Osteoblast (primary cell): ENCODE results near the gene WDR86. TPM values are rescaled to one million over a fixed set of nuclear protein-coding genes. Genes with fewer than 3 reads are reported as not detected.

Experiments used
- DNase-seq: peaks from one replicate; pipeline ENCODE4 v3.0.0; 2011; ENCODE audit warnings: low spot score, mixed read lengths; ENCODE audit not compliant: insufficient read length; ENCODE audit errors: missing footprints
- H2AFZ ChIP-seq: 2 replicates; pipeline ENCODE4 v1.6.0; 2011; ENCODE audit warnings: mild to moderate bottlenecking, low read length
- H3K27ac ChIP-seq: 2 replicates; pipeline ENCODE4 v1.5.1; 2011; ENCODE audit warnings: mild to moderate bottlenecking, low read depth, low read length, moderate library complexity
- H3K27me3 ChIP-seq: 2 replicates; pipeline ENCODE4 v1.6.0; 2012; ENCODE audit warnings: mild to moderate bottlenecking, control low read depth, inconsistent platforms, low read length, moderate library complexity; ENCODE audit not compliant: insufficient read depth
- H3K36me3 ChIP-seq: 2 replicates; pipeline ENCODE4 v1.5.1; 2011; ENCODE audit warnings: mild to moderate bottlenecking, low read length, control low read depth, moderate library complexity; ENCODE audit not compliant: insufficient read depth
- H3K4me1 ChIP-seq: 2 replicates; pipeline ENCODE4 v1.5.1; 2011; ENCODE audit warnings: mild to moderate bottlenecking, low read length, control low read depth, moderate library complexity; ENCODE audit not compliant: insufficient read depth
- H3K4me2 ChIP-seq: 2 replicates; pipeline ENCODE4 v1.6.0; 2011; ENCODE audit warnings: mild to moderate bottlenecking, low read length; ENCODE audit not compliant: insufficient read depth
- H3K4me3 ChIP-seq: fragments of 200-600 bp; sonication (generic); 3 replicates; pipeline ENCODE4 v1.5.1; 2012; ENCODE audit warnings: mild to moderate bottlenecking, low read length, inconsistent platforms; ENCODE audit not compliant: insufficient read depth
- H3K79me2 ChIP-seq: 2 replicates; pipeline ENCODE4 v1.6.0; 2012; ENCODE audit warnings: mild to moderate bottlenecking, low read length, control low read depth, inconsistent platforms; ENCODE audit not compliant: insufficient read depth
- H3K9me3 ChIP-seq: 2 replicates; pipeline ENCODE4 v1.5.1; 2011; ENCODE audit warnings: low read depth, low read length, control low read depth
- H4K20me1 ChIP-seq: 2 replicates; pipeline ENCODE4 v1.6.0; 2012; ENCODE audit warnings: mild to moderate bottlenecking, low read length, control low read depth; ENCODE audit not compliant: insufficient read depth
- total RNA-seq: library from RNA; depleted of rRNA; stranded (reverse); fragments of >200 nt; gene quantifications from 2 replicates; pipeline ENCODE4 v1.2.3, GENCODE V29; 2012
- TF ChIP-seq, protein P1 (sequence below): IDR thresholded peaks from 2 replicates; pipeline ENCODE4 v1.5.1; 2011; ENCODE audit warnings: mild to moderate bottlenecking, low read depth, low read length, moderate library complexity; ENCODE audit errors: extremely low read depth

Gene WDR86
- total RNA-seq, 1 donor = 15.6 TPM

DNA sequence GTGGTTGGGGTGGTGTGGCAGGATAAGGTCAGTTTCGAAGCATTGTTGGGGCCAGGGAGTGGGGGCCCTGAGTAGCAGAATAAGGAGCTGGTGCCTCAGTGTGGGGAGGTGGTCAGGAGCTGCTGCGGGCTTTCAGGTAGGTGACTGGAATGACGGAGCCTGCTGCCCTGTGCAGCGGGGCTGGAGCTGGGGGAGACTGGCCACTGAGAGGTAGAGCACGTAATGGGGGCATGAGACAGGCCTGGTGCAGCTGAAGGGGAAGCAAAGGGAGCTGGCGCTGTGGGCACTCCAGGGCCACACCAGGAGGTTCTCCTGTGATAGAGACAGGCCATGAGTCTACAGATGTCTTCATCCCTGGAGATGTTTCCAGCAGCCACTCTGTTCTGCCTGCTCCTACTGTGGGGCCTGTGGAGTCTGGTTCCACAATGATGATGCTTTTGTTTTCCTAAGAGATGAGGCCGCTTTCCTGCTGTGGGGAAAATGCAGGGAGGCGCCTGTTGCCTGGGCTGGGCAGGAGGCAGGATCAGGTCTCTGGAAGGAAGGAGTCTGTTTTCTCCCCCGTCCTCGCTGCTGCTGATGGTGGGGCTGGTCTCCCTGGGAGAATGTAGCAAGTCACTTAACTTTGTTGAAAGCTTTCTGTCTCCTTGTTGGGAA is 37.1 kb downstream of the WDR86 start:
- H3K4me2 ChIP-seq = no peak overlapping the region
- no peaks in the 10 kb centered on the region for H3K27me3 ChIP-seq
- peak; percentile 85 for DNase-seq
- no peaks in the 10 kb centered on the region for H3K79me2 ChIP-seq
- peaks cover 36% of the 10 kb centered on the region for H3K36me3 ChIP-seq
- H3K27ac ChIP-seq = no peak overlapping the region
- TF ChIP-seq, protein P1, sequence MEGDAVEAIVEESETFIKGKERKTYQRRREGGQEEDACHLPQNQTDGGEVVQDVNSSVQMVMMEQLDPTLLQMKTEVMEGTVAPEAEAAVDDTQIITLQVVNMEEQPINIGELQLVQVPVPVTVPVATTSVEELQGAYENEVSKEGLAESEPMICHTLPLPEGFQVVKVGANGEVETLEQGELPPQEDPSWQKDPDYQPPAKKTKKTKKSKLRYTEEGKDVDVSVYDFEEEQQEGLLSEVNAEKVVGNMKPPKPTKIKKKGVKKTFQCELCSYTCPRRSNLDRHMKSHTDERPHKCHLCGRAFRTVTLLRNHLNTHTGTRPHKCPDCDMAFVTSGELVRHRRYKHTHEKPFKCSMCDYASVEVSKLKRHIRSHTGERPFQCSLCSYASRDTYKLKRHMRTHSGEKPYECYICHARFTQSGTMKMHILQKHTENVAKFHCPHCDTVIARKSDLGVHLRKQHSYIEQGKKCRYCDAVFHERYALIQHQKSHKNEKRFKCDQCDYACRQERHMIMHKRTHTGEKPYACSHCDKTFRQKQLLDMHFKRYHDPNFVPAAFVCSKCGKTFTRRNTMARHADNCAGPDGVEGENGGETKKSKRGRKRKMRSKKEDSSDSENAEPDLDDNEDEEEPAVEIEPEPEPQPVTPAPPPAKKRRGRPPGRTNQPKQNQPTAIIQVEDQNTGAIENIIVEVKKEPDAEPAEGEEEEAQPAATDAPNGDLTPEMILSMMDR = no peak
- no peak overlapping the region for H2AFZ ChIP-seq
- H3K4me3 ChIP-seq = no peak overlapping the region
- H3K4me1 ChIP-seq = peaks cover 3% of the 10 kb centered on the region
- no peaks in the 10 kb centered on the region for H3K9me3 ChIP-seq
- H4K20me1 ChIP-seq = no peaks in the 10 kb centered on the region

DNA sequence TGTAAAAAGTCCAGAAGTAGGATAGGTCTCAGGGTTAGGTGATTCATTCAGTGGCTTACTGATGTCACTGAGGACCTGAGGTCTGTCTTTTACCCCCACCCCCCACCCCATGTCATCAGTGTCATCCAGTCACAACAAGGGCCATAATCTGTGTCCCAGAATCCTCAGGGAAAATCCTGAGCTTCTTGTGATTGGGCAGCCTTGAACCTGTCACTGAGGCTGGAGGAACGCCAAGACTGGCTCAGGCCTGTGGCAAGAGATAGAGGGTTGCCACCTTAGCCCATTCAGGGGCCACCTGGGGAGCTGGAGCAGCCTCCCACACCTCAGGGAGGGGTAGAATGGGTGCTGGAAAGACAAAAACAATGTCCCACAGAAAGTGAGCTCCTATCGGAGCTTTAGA is 38.6 kb downstream of the WDR86 start:
- Histone ChIP-seq H3K4me2 (no peak overlapping the region), H2AFZ (no peak overlapping the region), H3K4me3 (no peak overlapping the region), H3K79me2 (no peaks in the 10 kb centered on the region), H3K4me1 (peaks cover 7% of the 10 kb centered on the region), H3K27ac (no peak overlapping the region), H4K20me1 (no peaks in the 10 kb centered on the region), H3K9me3 (no peaks in the 10 kb centered on the region), H3K36me3 (peaks cover 27% of the 10 kb centered on the region), H3K27me3 (no peaks in the 10 kb centered on the region)
- DNase-seq = no peak
- TF ChIP-seq, protein P1 = no peak

DNA sequence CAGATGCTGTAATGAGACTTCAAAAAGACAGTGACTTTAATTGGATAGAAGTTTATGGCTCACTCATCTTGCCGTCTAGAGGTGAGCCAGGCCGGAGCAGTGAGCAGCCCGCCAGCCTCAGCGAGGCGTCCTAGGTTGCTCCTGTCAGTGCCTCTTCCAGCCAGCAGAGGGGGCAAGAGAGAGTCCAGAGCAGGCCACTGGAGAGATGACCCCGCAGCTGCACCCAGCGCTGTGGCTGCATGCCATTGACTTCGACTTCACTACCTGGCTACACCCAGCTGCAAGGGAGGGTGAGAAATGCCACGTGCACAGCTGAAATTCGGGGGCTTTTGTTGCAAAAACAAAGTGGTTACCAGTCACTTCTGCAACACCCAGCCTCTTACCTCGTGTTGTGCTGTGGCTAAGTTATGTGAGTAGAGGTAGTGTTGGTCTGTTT is 41.7 kb downstream of the WDR86 start:
- Histone ChIP-seq H3K4me3 (no peak overlapping the region), H3K79me2 (no peaks in the 10 kb centered on the region), H3K4me1 (peaks cover 7% of the 10 kb centered on the region), H3K36me3 (peaks cover 21% of the 10 kb centered on the region), H3K27ac (no peak overlapping the region), H3K27me3 (no peaks in the 10 kb centered on the region), H4K20me1 (no peaks in the 10 kb centered on the region), H3K9me3 (no peaks in the 10 kb centered on the region), H2AFZ (no peak overlapping the region), H3K4me2 (no peak overlapping the region)
- TF ChIP-seq, protein P1 = peak; percentile 97
- DNase-seq = peak; percentile 95

DNA sequence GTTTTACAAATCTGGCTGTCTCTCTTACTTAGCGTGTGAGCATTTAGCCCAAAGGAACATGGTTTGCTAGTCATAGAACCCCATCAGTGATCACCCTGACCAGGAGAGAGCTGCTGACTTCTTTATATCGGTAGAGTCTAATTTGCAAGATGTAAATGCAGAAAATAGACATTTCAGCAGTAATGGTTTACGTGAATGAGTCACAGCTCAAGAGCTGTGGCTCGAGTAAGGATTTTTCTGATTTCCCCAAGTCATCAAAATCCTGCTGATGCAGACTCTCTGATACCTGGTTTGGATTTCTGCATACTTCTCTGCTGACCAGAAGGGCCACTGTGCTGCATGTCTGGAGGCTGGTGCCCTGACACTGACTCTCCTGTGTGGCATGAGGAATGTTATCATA is 42.6 kb downstream of the WDR86 start:
- H2AFZ ChIP-seq = no peak overlapping the region
- H4K20me1 ChIP-seq = no peaks in the 10 kb centered on the region
- peaks cover 17% of the 10 kb centered on the region for H3K36me3 ChIP-seq
- H3K4me2 ChIP-seq = no peak overlapping the region
- H3K9me3 ChIP-seq = no peaks in the 10 kb centered on the region
- peak; percentile 54 for DNase-seq
- TF ChIP-seq, protein P1 = no peak
- H3K4me3 ChIP-seq = no peak overlapping the region
- peaks cover 7% of the 10 kb centered on the region for H3K4me1 ChIP-seq
- H3K79me2 ChIP-seq = no peaks in the 10 kb centered on the region
- H3K27ac ChIP-seq = peak overlapping the region; percentile 6
- H3K27me3 ChIP-seq = no peaks in the 10 kb centered on the region
